Astrocyte of the spinal cord (primary cell): ENCODE results near the gene SRF.

Experiments used
- DNase-seq: peaks from one replicate; pipeline ENCODE4 v3.0.0; 2011; ENCODE audit warnings: low read depth, low spot score
- H3K4me3 ChIP-seq: 2 replicates; pipeline ENCODE4 v1.5.1; 2011; ENCODE audit warnings: low read depth, mild to moderate bottlenecking, low read length, moderate library complexity
- CTCF ChIP-seq: IDR thresholded peaks from 2 replicates; pipeline ENCODE4 v1.5.1; 2012; ENCODE audit warnings: low read depth, mild to moderate bottlenecking, low read length, inconsistent platforms
- in situ Hi-C: cut with HindIII; loops from 2 replicates; pipeline ENCODE4 v1.10.0; 2017; ENCODE audit warnings: low sequenced_read_pairs

SRF gene

GRCh38 chr6:43202451-43202850 is 31.4 kb downstream of the SRF start:
- no peak overlapping the region for H3K4me3 ChIP-seq
- no peak for TF ChIP-seq CTCF
- in situ Hi-C loops, result no loop called here
- DNase-seq, result no peak

GRCh38 chr6:43203029-43203717 is 32.1 kb downstream of the SRF start:
- H3K4me3 ChIP-seq, result no peak overlapping the region
- in situ Hi-C loops, result no loop called here
- no peak for TF ChIP-seq CTCF
- DNase-seq, result no peak

GRCh38 chr6:43203718-43204095 is 32.6 kb downstream of the SRF start:
- DNase-seq, result no peak
- in situ Hi-C loops, result no loop called here
- TF ChIP-seq CTCF, result no peak
- H3K4me3 ChIP-seq, result no peak overlapping the region

- TF ChIP-seq CTCF, result no peak
- no peak overlapping the region for H3K4me3 ChIP-seq
- in situ Hi-C loops, result no loop called here
- no peak for DNase-seq
Observed at GRCh38 chr6:43204271-43205105, 33.4 kb downstream of the SRF start.

- H3K4me3 ChIP-seq, result no peak overlapping the region
- TF ChIP-seq CTCF, result no peak
- in situ Hi-C loops, result no loop called here
- no peak for DNase-seq
Observed at GRCh38 chr6:43205849-43206248, 34.8 kb downstream of the SRF start.

- no peak for TF ChIP-seq CTCF
- no peak overlapping the region for H3K4me3 ChIP-seq
- no peak for DNase-seq
- in situ Hi-C loops, result no loop called here
Observed at GRCh38 chr6:43207286-43207685, 36.2 kb downstream of the SRF start.
